ENCODE data around the gene RAVER1.

Gene RAVER1

DNA sequence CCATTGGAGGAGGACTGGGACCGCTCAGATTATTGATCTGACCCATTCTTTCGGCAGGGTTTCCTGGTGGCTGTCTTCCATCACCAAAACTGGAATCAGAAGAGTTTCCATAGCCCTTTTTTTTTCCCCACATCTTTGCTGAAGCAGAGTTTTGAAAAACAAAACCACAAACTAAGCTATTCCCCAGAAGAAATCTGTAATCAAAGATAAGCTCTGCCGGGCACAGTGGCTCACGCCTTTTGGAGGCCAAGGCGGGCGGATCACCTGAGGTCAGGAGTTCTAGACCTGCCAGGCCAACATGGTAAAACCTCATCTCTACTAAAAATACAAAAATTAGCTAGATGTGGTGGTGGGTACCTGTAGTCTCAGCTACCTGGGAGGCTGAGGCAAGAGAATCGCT, 66.6 kb downstream of the RAVER1 start:
- DNase-seq: no peak
